SK-N-SH (cell line): ENCODE data around the gene SMIM1. TPM values are rescaled to one million over a fixed set of nuclear protein-coding genes. Genes with fewer than 3 reads are reported as not detected.

ENCODE experiments used
- CTCF ChIA-PET: fragments of 300-600, 350-600 bp; formaldehyde crosslinking; extraction: SDS; loops from one replicate; lab custom pipeline; 2021; lab: Yijun Ruan, JAX
- POLR2A ChIA-PET: fragments of 350-600 bp; sonication (Branson Sonifier 250); formaldehyde crosslinking; extraction: SDS; loops from one replicate; lab custom pipeline; 2020; ENCODE audit warnings: antibody characterized with exemption, inconsistent platforms; lab: Yijun Ruan, JAX
- DNase-seq: peaks from one replicate; pipeline ENCODE4 v3.0.0; 2012
- H2AFZ ChIP-seq: fragments of 200-600 bp; sonication (generic); 2 replicates; pipeline ENCODE4 v1.8.1; 2016; ENCODE audit warnings: antibody characterized with exemption, mild to moderate bottlenecking, low read depth
- H3F3A ChIP-seq: fragments of 200-600 bp; sonication (generic); replicated peaks from 2 replicates; pipeline ENCODE3; 2016; ENCODE audit warnings: antibody characterized with exemption, mild to moderate bottlenecking; ENCODE audit not compliant: insufficient read depth
- H3K27ac ChIP-seq, 2 experiments: fragments of 200-500 bp in 1 of 2; fragments of 200-600 bp in 1 of 2; sonication (Bioruptor generic) in 1 of 2; sonication (generic), shearing (Covaris generic) in 1 of 2; 2 replicates each; pipeline versions ENCODE4 v1.5.1 to v1.6.1; 2014 to 2016; ENCODE audit warnings: low read depth in 2 of 2, inconsistent platforms in 1 of 2, low read length in 1 of 2, mild to moderate bottlenecking in 1 of 2, mixed read lengths in 1 of 2
- H3K27me3 ChIP-seq: fragments of 200-600 bp; sonication (generic), shearing (Covaris generic); 2 replicates; pipeline ENCODE4 v1.6.1; 2016; ENCODE audit warnings: mixed run types; ENCODE audit not compliant: insufficient read depth
- H3K36me3 ChIP-seq, 2 experiments: fragments of 200-500 bp in 1 of 2; fragments of 200-600 bp in 1 of 2; sonication (Bioruptor generic) in 1 of 2; sonication (generic) in 1 of 2; replicated peaks in 1 of 2; 2 replicates each; pipeline versions ENCODE3 to v1.5.1; 2014 to 2016; ENCODE audit warnings: low read length in 1 of 2, mild to moderate bottlenecking in 1 of 2; ENCODE audit not compliant: insufficient read depth in 2 of 2, control insufficient read depth in 1 of 2
- H3K4me1 ChIP-seq, 2 experiments: fragments of 200-500 bp in 1 of 2; fragments of 200-600 bp in 1 of 2; sonication (Bioruptor generic) in 1 of 2; sonication (generic), shearing (Covaris generic) in 1 of 2; 2 replicates each; pipeline versions ENCODE4 v1.5.1 to v1.6.1; 2014 to 2016; ENCODE audit warnings: low read depth in 1 of 2, low read length in 1 of 2, mixed run types in 1 of 2; ENCODE audit not compliant: insufficient read depth in 2 of 2, control insufficient read depth in 1 of 2
- H3K4me2 ChIP-seq: fragments of 200-600 bp; sonication (generic), shearing (Covaris generic); 2 replicates; pipeline ENCODE4 v1.6.1; 2017; ENCODE audit warnings: mixed run types
- H3K4me3 ChIP-seq, 2 experiments: fragments of 200-500 bp in 1 of 2; fragments of 200-600 bp in 1 of 2; sonication (Bioruptor generic) in 1 of 2; sonication (generic), shearing (Covaris generic) in 1 of 2; 2 replicates each; pipeline versions ENCODE4 v1.5.1 to v1.8.1; 2014 to 2016; ENCODE audit warnings: low read depth in 2 of 2, inconsistent platforms in 1 of 2, low read length in 1 of 2, mild to moderate bottlenecking in 1 of 2, mixed read lengths in 1 of 2, moderate library complexity in 1 of 2
- H3K79me2 ChIP-seq: fragments of 200-600 bp; sonication (generic); 2 replicates; pipeline ENCODE4 v1.8.1; 2017; ENCODE audit warnings: mild to moderate bottlenecking; ENCODE audit not compliant: insufficient read depth
- H3K9ac ChIP-seq: fragments of 200-600 bp; sonication (generic); 2 replicates; pipeline ENCODE4 v1.6.1; 2017; ENCODE audit warnings: mixed run types
- H3K9me2 ChIP-seq: fragments of 200-600 bp; sonication (generic); 2 replicates; pipeline ENCODE4 v1.6.1; 2017; ENCODE audit warnings: mixed run types
- H3K9me3 ChIP-seq: fragments of 200-600 bp; sonication (generic); 2 replicates; pipeline ENCODE4 v1.6.1; 2017; ENCODE audit warnings: mixed run types, mild to moderate bottlenecking, moderate library complexity
- H4K20me1 ChIP-seq: fragments of 200-600 bp; sonication (generic); 2 replicates; pipeline ENCODE4 v1.6.1; 2017; ENCODE audit warnings: mild to moderate bottlenecking, mixed run types; ENCODE audit not compliant: insufficient read depth
- EP300 ChIP-seq, 2 experiments: IDR thresholded peaks; 2 replicates each; pipeline versions ENCODE4 v1.4.0 to v1.6.1; 2012; ENCODE audit warnings: borderline replicate concordance in 1 of 2, low read depth in 1 of 2, low read length in 1 of 2
- FOXM1 ChIP-seq: IDR thresholded peaks from 2 replicates; pipeline ENCODE4 v1.4.0; 2012; ENCODE audit warnings: low read depth, mild to moderate bottlenecking
- GATA2 ChIP-seq: sonication (generic); formaldehyde crosslinking; IDR thresholded peaks from 2 replicates; pipeline ENCODE4 v1.5.0; 2020; ENCODE audit warnings: mild to moderate bottlenecking, missing genetic modification reagents
- RXRA ChIP-seq: IDR thresholded peaks from 2 replicates; pipeline ENCODE4 v1.4.0; 2012; ENCODE audit warnings: low read depth, mild to moderate bottlenecking, borderline replicate concordance
- TCF12 ChIP-seq: IDR thresholded peaks from 2 replicates; pipeline ENCODE4 v1.4.0; 2012
- TEAD4 ChIP-seq: IDR thresholded peaks from 2 replicates; pipeline ENCODE4 v1.4.0; 2012; ENCODE audit warnings: mild to moderate bottlenecking, borderline replicate concordance; ENCODE audit not compliant: insufficient read depth
- WGBS: methylation state at CpG from one replicate; pipeline ENCODE4 v1.1.6; 2017; ENCODE audit warnings: low lambda C conversion rate; 5-methylcytosine and 5-hydroxymethylcytosine counted together
- polyA plus RNA-seq, 3 experiments: library from polyadenylated mRNA; depleted of rRNA; stranded (reverse); fragments of >200 nt; gene quantifications; 2 replicates each; pipeline ENCODE4 v1.2.3, GENCODE V29; 2012
- TF ChIP-seq, protein P1 (sequence below): IDR thresholded peaks from 2 replicates; pipeline ENCODE4 v1.4.0; 2012; ENCODE audit warnings: low read depth, borderline replicate concordance
- TF ChIP-seq, protein P2 (sequence below): IDR thresholded peaks from 2 replicates; pipeline ENCODE4 v1.4.0; 2012; ENCODE audit warnings: low read depth, borderline replicate concordance
- TF ChIP-seq, protein P3 (sequence below): IDR thresholded peaks from 2 replicates; pipeline ENCODE4 v1.4.0; 2012; ENCODE audit warnings: low read depth
- TF ChIP-seq, protein P4 (sequence below): fragments of 150-350 bp; IDR thresholded peaks from 2 replicates; pipeline ENCODE4 v1.6.1; 2017; ENCODE audit warnings: antibody characterized with exemption, low read length, low read depth, borderline replicate concordance

SMIM1 gene
- polyA plus RNA-seq, 1 of the 3 experiments (the other 2 are of a cell fraction), result 6.1 TPM

DNA sequence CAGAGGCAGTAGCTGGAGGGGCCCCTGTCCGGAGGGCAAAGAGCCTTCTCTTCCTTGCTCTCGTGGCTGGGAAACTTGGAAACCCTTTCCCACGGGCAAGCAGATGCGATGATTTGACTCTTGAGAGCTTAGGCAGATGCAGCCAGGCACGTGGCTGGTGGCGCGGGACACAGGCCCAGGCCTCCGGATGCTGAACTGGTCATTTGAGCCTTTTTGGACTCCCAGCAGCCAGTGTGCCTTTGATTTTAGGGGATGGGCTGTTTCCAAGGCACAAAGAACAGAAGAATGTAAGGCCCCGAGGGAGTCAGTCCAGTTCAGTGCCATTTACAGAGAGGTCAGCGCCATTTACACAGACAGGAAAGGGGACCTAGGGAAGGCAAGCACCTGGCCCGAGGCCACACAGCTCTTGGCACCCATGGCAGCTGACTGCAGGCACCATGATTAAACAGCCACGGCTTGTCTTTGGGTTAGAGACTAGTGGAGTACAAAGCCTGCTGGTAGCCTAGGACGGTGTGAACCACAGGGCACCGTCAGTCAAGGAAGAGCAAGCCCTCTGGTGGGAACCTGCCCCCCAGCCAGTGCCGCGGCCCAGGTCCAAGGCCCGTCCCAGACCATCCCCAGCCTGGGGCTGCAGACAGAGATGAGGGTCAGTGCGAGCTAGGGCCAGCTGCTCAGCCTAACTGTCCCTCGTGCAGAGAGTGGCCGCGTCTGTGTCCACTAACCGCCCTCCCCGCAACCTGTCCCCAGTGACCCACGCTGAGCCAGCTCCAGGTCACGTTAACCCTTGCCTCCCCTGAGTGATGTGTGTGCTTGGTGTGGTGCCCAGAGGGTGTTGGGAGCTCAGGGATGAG lies 40.7 kb upstream of the SMIM1 start:
- Histone ChIP-seq H3K36me3 (peaks cover 0 to 16% of the 10 kb centered on the region in 2 experiments), H3K9me2 (no peaks in the 10 kb centered on the region), H3K9me3 (no peaks in the 10 kb centered on the region), H2AFZ (no peak overlapping the region), H3K27ac (peak overlapping the region in 1 of 2 experiments; percentile 9; a peak in 1 of 4 replicates), H3F3A (no peaks in the 10 kb centered on the region), H3K79me2 (no peaks in the 10 kb centered on the region), H4K20me1 (no peaks in the 10 kb centered on the region), H3K9ac (no peak overlapping the region), H3K4me1 (peaks cover 0 to 22% of the 10 kb centered on the region in 2 experiments; a peak in 1 of 4 replicates), H3K4me3 (no peak overlapping the region), H3K27me3 (no peaks in the 10 kb centered on the region), H3K4me2 (no peak overlapping the region)
- 62% methylated on average over 10 of the region's 25 CpGs for WGBS
- ChIA-PET POLR2A (no interaction called here), CTCF (interaction anchor here (0.6 to 6.7 kb wide), 5 partner anchors 7 to 279 kb away, joined by 3 to 55 read pairs (median 4); partner anchors contain the start of gene WRAP73)
- TF ChIP-seq, protein P1, sequence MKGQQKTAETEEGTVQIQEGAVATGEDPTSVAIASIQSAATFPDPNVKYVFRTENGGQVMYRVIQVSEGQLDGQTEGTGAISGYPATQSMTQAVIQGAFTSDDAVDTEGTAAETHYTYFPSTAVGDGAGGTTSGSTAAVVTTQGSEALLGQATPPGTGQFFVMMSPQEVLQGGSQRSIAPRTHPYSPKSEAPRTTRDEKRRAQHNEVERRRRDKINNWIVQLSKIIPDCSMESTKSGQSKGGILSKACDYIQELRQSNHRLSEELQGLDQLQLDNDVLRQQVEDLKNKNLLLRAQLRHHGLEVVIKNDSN, result no peak
- TF ChIP-seq, protein P2, sequence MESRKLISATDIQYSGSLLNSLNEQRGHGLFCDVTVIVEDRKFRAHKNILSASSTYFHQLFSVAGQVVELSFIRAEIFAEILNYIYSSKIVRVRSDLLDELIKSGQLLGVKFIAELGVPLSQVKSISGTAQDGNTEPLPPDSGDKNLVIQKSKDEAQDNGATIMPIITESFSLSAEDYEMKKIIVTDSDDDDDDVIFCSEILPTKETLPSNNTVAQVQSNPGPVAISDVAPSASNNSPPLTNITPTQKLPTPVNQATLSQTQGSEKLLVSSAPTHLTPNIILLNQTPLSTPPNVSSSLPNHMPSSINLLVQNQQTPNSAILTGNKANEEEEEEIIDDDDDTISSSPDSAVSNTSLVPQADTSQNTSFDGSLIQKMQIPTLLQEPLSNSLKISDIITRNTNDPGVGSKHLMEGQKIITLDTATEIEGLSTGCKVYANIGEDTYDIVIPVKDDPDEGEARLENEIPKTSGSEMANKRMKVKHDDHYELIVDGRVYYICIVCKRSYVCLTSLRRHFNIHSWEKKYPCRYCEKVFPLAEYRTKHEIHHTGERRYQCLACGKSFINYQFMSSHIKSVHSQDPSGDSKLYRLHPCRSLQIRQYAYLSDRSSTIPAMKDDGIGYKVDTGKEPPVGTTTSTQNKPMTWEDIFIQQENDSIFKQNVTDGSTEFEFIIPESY, result no peak
- TF ChIP-seq TEAD4, result no peak
- TF ChIP-seq GATA2 (CRISPR knock-in tag), result no peak
- TF ChIP-seq, protein P3, sequence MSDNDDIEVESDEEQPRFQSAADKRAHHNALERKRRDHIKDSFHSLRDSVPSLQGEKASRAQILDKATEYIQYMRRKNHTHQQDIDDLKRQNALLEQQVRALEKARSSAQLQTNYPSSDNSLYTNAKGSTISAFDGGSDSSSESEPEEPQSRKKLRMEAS, result no peak
- TF ChIP-seq FOXM1, result no peak
- no peak for TF ChIP-seq EP300 (IDR thresholded peaks at IDR 0.05; ENCODE audit: borderline replicate concordance in 1 of 2, low read depth in 1 of 2, low read length in 1 of 2)
- TF ChIP-seq TCF12, result no peak
- TF ChIP-seq, protein P4, sequence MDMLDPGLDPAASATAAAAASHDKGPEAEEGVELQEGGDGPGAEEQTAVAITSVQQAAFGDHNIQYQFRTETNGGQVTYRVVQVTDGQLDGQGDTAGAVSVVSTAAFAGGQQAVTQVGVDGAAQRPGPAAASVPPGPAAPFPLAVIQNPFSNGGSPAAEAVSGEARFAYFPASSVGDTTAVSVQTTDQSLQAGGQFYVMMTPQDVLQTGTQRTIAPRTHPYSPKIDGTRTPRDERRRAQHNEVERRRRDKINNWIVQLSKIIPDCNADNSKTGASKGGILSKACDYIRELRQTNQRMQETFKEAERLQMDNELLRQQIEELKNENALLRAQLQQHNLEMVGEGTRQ, result no peak
- no peak for TF ChIP-seq RXRA
- DNase-seq, result no peak
